Neural progenitor cell (in vitro differentiated cells): Measurements from ENCODE around the gene ATP8A1. TPM values are rescaled to one million over a fixed set of nuclear protein-coding genes. Genes with fewer than 3 reads are reported as not detected.
A peak's percentile ranks its signal among the peaks of the same experiment; 100 is the strongest.

Experiments
- DNase-seq: peaks from one replicate; pipeline ENCODE4 v3.0.0-alpha.2; 2016; ENCODE audit warnings: low spot score
- H2AFZ ChIP-seq: fragments of 200-600 bp; sonication (generic); replicated peaks from 2 replicates; pipeline ENCODE4 v1.6.1; 2016; ENCODE audit warnings: antibody characterized with exemption
- H3F3A ChIP-seq: fragments of 200-600 bp; sonication (generic); 2 replicates; pipeline ENCODE4 v1.6.1; 2016; ENCODE audit warnings: antibody characterized with exemption, low read depth
- H3K27ac ChIP-seq: fragments of 200-600 bp; sonication (generic); 2 replicates; pipeline ENCODE4 v1.5.1; 2016; ENCODE audit warnings: mild to moderate bottlenecking
- H3K27me3 ChIP-seq: fragments of 200-600 bp; sonication (generic); 2 replicates; pipeline ENCODE4 v1.6.1; 2016; ENCODE audit warnings: mild to moderate bottlenecking, moderate library complexity
- H3K36me3 ChIP-seq: fragments of 200-600 bp; sonication (generic); 2 replicates; pipeline ENCODE4 v1.5.1; 2016
- H3K4me1 ChIP-seq: fragments of 200-600 bp; sonication (generic); 2 replicates; pipeline ENCODE4 v1.6.1; 2016; ENCODE audit warnings: mixed run types
- H3K4me2 ChIP-seq: fragments of 200-600 bp; sonication (generic); 2 replicates; pipeline ENCODE4 v1.6.1; 2016
- H3K4me3 ChIP-seq: fragments of 200-600 bp; sonication (generic); 2 replicates; pipeline ENCODE4 v1.5.1; 2016
- H3K79me2 ChIP-seq: fragments of 200-600 bp; sonication (generic); 2 replicates; pipeline ENCODE4 v1.6.1; 2016; ENCODE audit warnings: low read depth
- H3K9ac ChIP-seq: fragments of 200-600 bp; sonication (generic); 2 replicates; pipeline ENCODE4 v1.6.1; 2016
- H3K9me3 ChIP-seq: fragments of 200-600 bp; sonication (generic); 2 replicates; pipeline ENCODE4 v1.5.1; 2016; ENCODE audit warnings: low read depth
- H4K20me1 ChIP-seq: fragments of 200-600 bp; sonication (generic); 2 replicates; pipeline ENCODE4 v1.6.1; 2016; ENCODE audit warnings: low read depth
- H3K27ac Mint-ChIP-seq: 3 replicates; pipeline ENCODE4 v1.8.0; 2021; ENCODE audit warnings: mixed read lengths
- H3K27me3 Mint-ChIP-seq: 2 replicates; pipeline ENCODE4 v1.8.0; 2022; ENCODE audit warnings: low read depth, mild to moderate bottlenecking, inconsistent platforms, moderate library complexity, mixed read lengths; ENCODE audit not compliant: insufficient read depth
- H3K36me3 Mint-ChIP-seq: 3 replicates; pipeline ENCODE4 v1.8.0; 2021; ENCODE audit warnings: mixed read lengths
- H3K4me1 Mint-ChIP-seq: 3 replicates; pipeline ENCODE4 v1.8.0; 2021; ENCODE audit warnings: mixed read lengths
- H3K4me3 Mint-ChIP-seq: 3 replicates; pipeline ENCODE4 v1.8.0; 2021; ENCODE audit warnings: mild to moderate bottlenecking, moderate library complexity, mixed read lengths
- H3K9me3 Mint-ChIP-seq: 3 replicates; pipeline ENCODE4 v1.8.0; 2020; ENCODE audit warnings: mixed read lengths
- CTCF ChIP-seq: fragments of 200-600 bp; sonication (generic); IDR thresholded peaks from 2 replicates; pipeline ENCODE4 v1.5.1; 2017; ENCODE audit warnings: antibody characterized with exemption, mild to moderate bottlenecking
- EZH2 ChIP-seq: fragments of 200-600 bp; sonication (generic); IDR thresholded peaks from 2 replicates; pipeline ENCODE4 v1.6.1; 2017; ENCODE audit warnings: antibody characterized with exemption, mild to moderate bottlenecking, moderate library complexity
- EZH2phosphoT487 ChIP-seq: fragments of 200-600 bp; sonication (generic); IDR thresholded peaks from 2 replicates; pipeline ENCODE4 v1.6.1; 2017; ENCODE audit warnings: antibody characterized with exemption
- total RNA-seq: library from RNA; depleted of rRNA; stranded (reverse); fragments of >200 nt; gene quantifications from 2 replicates; pipeline ENCODE4 v1.2.3, GENCODE V29; 2015; ENCODE audit warnings: low replicate concordance

The ATP8A1 gene
- total RNA-seq, 1 donor from 2014 or later = 46.1 TPM

GRCh38 chr4:42519803-42520417, 137.0 kb downstream of the ATP8A1 start:
- Histone ChIP-seq H2AFZ (no peak overlapping the region), H3K4me3 (no peak overlapping the region), H3K4me2 (no peak overlapping the region), H3K36me3 (no peaks in the 10 kb centered on the region), H3F3A (no peaks in the 10 kb centered on the region), H3K9ac (no peak overlapping the region), H4K20me1 (no peaks in the 10 kb centered on the region), H3K79me2 (no peaks in the 10 kb centered on the region), H3K4me1 (peaks cover 7% of the 10 kb centered on the region), H3K27me3 (no peaks in the 10 kb centered on the region), H3K9me3 (no peaks in the 10 kb centered on the region), H3K27ac (no peak overlapping the region)
- peak; percentile 68 for DNase-seq
- TF ChIP-seq EZH2phosphoT487 (no peak), CTCF (peak; percentile 81), EZH2 (no peak)
- Mint-ChIP-seq H3K4me3 (no peak overlapping the region), H3K9me3 (no peaks in the 10 kb centered on the region), H3K27ac (no peak overlapping the region), H3K36me3 (no peaks in the 10 kb centered on the region), H3K27me3 (no peaks in the 10 kb centered on the region), H3K4me1 (no peaks in the 10 kb centered on the region)

DNA sequence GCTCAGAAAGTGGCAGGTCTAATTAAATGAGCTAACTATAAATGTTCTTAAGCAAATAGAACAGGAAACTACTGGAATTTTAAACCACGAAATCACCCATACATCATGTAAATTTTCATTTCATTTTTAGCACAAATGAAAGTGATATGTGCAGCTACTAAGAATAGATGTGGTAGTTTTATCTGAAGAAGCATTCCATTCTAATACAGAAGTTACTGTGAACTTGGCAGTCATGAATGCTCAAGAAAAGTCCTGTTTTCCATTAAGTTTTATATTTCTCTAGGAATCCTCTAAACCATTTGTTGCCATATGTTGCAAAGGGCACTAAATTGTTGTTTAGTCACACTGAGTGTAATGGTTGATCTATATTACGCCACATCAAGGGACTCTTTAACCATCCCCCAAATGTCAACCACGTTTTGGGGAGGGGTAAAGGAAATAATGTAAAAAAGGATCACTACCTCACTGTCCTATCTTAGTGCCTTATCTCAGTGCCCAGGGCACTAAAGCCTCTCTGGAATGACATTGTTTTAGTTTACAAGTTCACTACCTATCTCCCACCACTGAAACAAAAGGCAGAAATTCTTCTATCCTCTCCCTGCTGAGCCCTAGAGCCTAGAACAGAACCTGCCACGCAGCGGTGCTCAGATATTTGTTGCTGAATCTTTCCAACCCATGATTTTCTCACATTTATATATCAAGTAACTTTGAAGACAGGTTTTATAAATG, 141.6 kb downstream of the ATP8A1 start:
- Histone ChIP-seq H3F3A (peaks cover 22% of the 10 kb centered on the region), H3K4me2 (no peak overlapping the region), H3K9ac (no peak overlapping the region), H3K27ac (no peak overlapping the region), H2AFZ (no peak overlapping the region), H3K27me3 (no peaks in the 10 kb centered on the region), H3K4me3 (no peak overlapping the region), H3K9me3 (no peaks in the 10 kb centered on the region), H4K20me1 (peaks cover 5% of the 10 kb centered on the region), H3K4me1 (peaks cover 27% of the 10 kb centered on the region), H3K79me2 (no peaks in the 10 kb centered on the region), H3K36me3 (no peaks in the 10 kb centered on the region)
- no peaks in the 10 kb centered on the region for H3K36me3 Mint-ChIP-seq
- peaks cover 9% of the 10 kb centered on the region for H3K4me1 Mint-ChIP-seq
- no peak overlapping the region for H3K4me3 Mint-ChIP-seq
- peaks cover 6% of the 10 kb centered on the region for H3K27me3 Mint-ChIP-seq
- no peak for TF ChIP-seq EZH2phosphoT487
- TF ChIP-seq EZH2 = no peak
- no peak for TF ChIP-seq CTCF
- no peak for DNase-seq
- no peaks in the 10 kb centered on the region for H3K9me3 Mint-ChIP-seq
- H3K27ac Mint-ChIP-seq = no peak overlapping the region

GRCh38 chr4:42513748-42514492, 143.0 kb downstream of the ATP8A1 start:
- Histone ChIP-seq H3K4me3 (no peak overlapping the region), H3K27ac (peak overlapping the region; percentile 83), H3F3A (peaks cover 22% of the 10 kb centered on the region), H3K4me2 (peak overlapping the region; percentile 33), H3K4me1 (peaks cover 27% of the 10 kb centered on the region), H4K20me1 (peaks cover 5% of the 10 kb centered on the region), H3K9me3 (no peaks in the 10 kb centered on the region), H2AFZ (no peak overlapping the region), H3K9ac (no peak overlapping the region), H3K27me3 (no peaks in the 10 kb centered on the region), H3K79me2 (no peaks in the 10 kb centered on the region), H3K36me3 (no peaks in the 10 kb centered on the region)
- peaks cover 6% of the 10 kb centered on the region for H3K27me3 Mint-ChIP-seq
- no peak overlapping the region for H3K27ac Mint-ChIP-seq
- no peaks in the 10 kb centered on the region for H3K36me3 Mint-ChIP-seq
- H3K9me3 Mint-ChIP-seq = no peaks in the 10 kb centered on the region
- DNase-seq = peak; percentile 71
- TF ChIP-seq EZH2phosphoT487 (no peak), EZH2 (no peak), CTCF (no peak)
- no peak overlapping the region for H3K4me3 Mint-ChIP-seq
- H3K4me1 Mint-ChIP-seq = peaks cover 9% of the 10 kb centered on the region
